ENCODE measurements around the gene SH2D3A.

DNA sequence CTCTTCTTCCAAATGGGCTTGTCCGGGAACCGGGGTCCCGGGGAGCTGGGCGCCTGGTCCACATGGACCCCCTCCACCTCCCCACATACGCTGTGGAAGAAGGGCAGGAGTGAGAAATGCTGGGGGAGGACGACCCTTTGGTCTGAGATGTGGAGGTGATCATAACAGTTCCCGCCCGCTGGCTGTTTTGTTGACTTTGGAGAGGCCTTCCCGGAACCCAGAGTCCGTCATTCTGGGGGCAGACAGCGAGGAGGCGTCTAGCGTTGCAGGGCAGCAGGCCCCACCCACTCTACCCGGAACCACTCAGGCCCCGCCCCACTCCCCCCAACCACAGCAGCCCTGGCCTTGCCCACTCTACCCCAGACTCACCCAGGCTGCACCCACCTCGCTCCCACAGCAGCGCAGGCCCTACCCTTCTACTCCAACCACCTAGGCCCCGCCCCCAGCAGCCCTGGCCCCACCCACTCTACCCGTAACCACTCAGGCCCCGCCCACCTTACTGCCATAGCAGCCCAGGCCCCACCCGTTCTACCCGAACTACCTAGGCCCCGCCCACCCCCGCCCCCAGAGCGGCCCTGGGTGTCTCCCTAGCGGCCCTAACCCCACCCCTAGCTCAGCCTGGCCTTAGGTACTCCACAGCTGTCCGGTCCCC is 37.0 kb downstream of the SH2D3A start:
- TF ChIP-seq, protein P1, sequence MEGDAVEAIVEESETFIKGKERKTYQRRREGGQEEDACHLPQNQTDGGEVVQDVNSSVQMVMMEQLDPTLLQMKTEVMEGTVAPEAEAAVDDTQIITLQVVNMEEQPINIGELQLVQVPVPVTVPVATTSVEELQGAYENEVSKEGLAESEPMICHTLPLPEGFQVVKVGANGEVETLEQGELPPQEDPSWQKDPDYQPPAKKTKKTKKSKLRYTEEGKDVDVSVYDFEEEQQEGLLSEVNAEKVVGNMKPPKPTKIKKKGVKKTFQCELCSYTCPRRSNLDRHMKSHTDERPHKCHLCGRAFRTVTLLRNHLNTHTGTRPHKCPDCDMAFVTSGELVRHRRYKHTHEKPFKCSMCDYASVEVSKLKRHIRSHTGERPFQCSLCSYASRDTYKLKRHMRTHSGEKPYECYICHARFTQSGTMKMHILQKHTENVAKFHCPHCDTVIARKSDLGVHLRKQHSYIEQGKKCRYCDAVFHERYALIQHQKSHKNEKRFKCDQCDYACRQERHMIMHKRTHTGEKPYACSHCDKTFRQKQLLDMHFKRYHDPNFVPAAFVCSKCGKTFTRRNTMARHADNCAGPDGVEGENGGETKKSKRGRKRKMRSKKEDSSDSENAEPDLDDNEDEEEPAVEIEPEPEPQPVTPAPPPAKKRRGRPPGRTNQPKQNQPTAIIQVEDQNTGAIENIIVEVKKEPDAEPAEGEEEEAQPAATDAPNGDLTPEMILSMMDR (IDR thresholded peaks at IDR 0.05), result no peak
- no peak for TF ChIP-seq POLR2A (IDR thresholded peaks at IDR 0.05)
